K562 (cell line): Measurements from ENCODE around the gene AP2A2. TPM values are rescaled to one million over a fixed set of nuclear protein-coding genes. Genes with fewer than 3 reads are reported as not detected.

Source experiments
- ATAC-seq: fragments of 200-7000 bp; cut with Tn5 transposase; 3 replicates; pipeline ENCODE4 v1.9.1; 2020; ENCODE audit warnings: moderate library complexity
- BruUV-seq: library from RNA; stranded (reverse); fragments of 400-500 nt; replicated peaks from 2 replicates; lab custom pipeline; 2021; lab: Mats Ljungman, UMichigan
- CTCF ChIA-PET: fragments of 300-600 bp; formaldehyde crosslinking; extraction: SDS; loops from one replicate; lab custom pipeline; 2021; ENCODE audit warnings: low intra/inter-chr PET ratio; lab: Yijun Ruan, JAX
- POLR2A ChIA-PET: fragments of 300-600, 350-650 bp; sonication (Branson Sonifier 250); formaldehyde crosslinking; extraction: SDS; loops from one replicate; lab custom pipeline; 2021; ENCODE audit warnings: antibody characterized with exemption, inconsistent platforms; lab: Yijun Ruan, JAX
- DNase-seq, 4 experiments: peaks; one replicate each; pipeline versions ENCODE4 v3.0.0 to v3.0.0-alpha.2; 2011 to 2018; ENCODE audit warnings: low spot score in 3 of 4, mixed read lengths in 3 of 4; ENCODE audit errors: extremely low read depth in 1 of 4
- FAIRE-seq: peaks from 2 replicates; lab custom pipeline; 2011; peaks lifted over from hg19 to GRCh38; lab: Jason Lieb, UNC
- H2AFZ ChIP-seq: 2 replicates; pipeline ENCODE4 v1.6.0; 2011; ENCODE audit warnings: low read depth, low read length, control low read depth, inconsistent platforms
- H3K27ac ChIP-seq: fragments of 200-600 bp; 3 replicates; pipeline ENCODE4 v1.8.0; 2011; ENCODE audit warnings: low read depth, mild to moderate bottlenecking, control low read depth, inconsistent platforms, low read length, moderate library complexity, mixed read lengths; ENCODE audit errors: extremely low read depth
- H3K27me3 ChIP-seq, 2 experiments: fragments of 300-600 bp in 1 of 2; 2 replicates in 1 of 2; 3 replicates in 1 of 2; pipeline versions ENCODE4 v1.6.0 to v1.8.0; 2011; ENCODE audit warnings: inconsistent platforms in 2 of 2, low read length in 2 of 2, mild to moderate bottlenecking in 1 of 2, mixed read lengths in 1 of 2, moderate library complexity in 1 of 2; ENCODE audit not compliant: control insufficient read depth in 2 of 2, insufficient read depth in 2 of 2
- H3K36me3 ChIP-seq: fragments of 300-600 bp; 3 replicates; pipeline ENCODE4 v1.8.0; 2011; ENCODE audit warnings: mild to moderate bottlenecking, low read length, inconsistent platforms; ENCODE audit not compliant: control insufficient read depth, insufficient read depth
- H3K4me1 ChIP-seq, 2 experiments: fragments of 200-600 bp in 1 of 2; replicated peaks in 1 of 2; 2 replicates in 1 of 2; 3 replicates in 1 of 2; pipeline versions ENCODE4 v1.5.1 to v1.8.0; 2011; ENCODE audit warnings: inconsistent platforms in 2 of 2, low read length in 2 of 2, mild to moderate bottlenecking in 1 of 2, mixed read lengths in 1 of 2, moderate library complexity in 1 of 2; ENCODE audit not compliant: control insufficient read depth in 2 of 2, insufficient read depth in 2 of 2
- H3K4me2 ChIP-seq: 2 replicates; pipeline ENCODE4 v1.6.1; 2011; ENCODE audit warnings: low read length, control low read depth, inconsistent platforms, mixed read lengths; ENCODE audit not compliant: insufficient read depth
- H3K4me3 ChIP-seq: fragments of 200-600 bp; sonication (generic), shearing (Covaris generic); 2 replicates; pipeline ENCODE4 v1.5.1; 2016; ENCODE audit warnings: control low read depth, inconsistent platforms
- H3K79me2 ChIP-seq: fragments of 200-600 bp; 3 replicates; pipeline ENCODE4 v1.8.0; 2011; ENCODE audit warnings: low read length, inconsistent platforms; ENCODE audit not compliant: control insufficient read depth, insufficient read depth
- H3K9ac ChIP-seq, 2 experiments: 2 replicates each; pipeline versions ENCODE4 v1.6.0 to v1.6.1; 2011; ENCODE audit warnings: low read depth in 2 of 2, low read length in 2 of 2, control low read depth in 1 of 2, inconsistent platforms in 1 of 2, mild to moderate bottlenecking in 1 of 2, mixed read lengths in 1 of 2; ENCODE audit not compliant: insufficient read depth in 1 of 2
- H3K9me1 ChIP-seq: one replicate; pipeline ENCODE4 v1.6.0; 2011; ENCODE audit warnings: inconsistent platforms, mild to moderate bottlenecking, low read length, moderate library complexity; ENCODE audit not compliant: control insufficient read depth, insufficient read depth
- H3K9me3 ChIP-seq: replicated peaks from 2 replicates; pipeline ENCODE4 v1.5.1; 2011; ENCODE audit warnings: low read depth, low read length, inconsistent platforms; ENCODE audit not compliant: control insufficient read depth, insufficient read depth
- H4K20me1 ChIP-seq: replicated peaks from 2 replicates; pipeline ENCODE4 v1.6.1; 2011; ENCODE audit warnings: low read length, inconsistent platforms, mixed read lengths; ENCODE audit not compliant: control insufficient read depth, insufficient read depth
- ADNP ChIP-seq: fragments of 200-800 bp; sonication (Bioruptor generic); IDR thresholded peaks from 2 replicates; pipeline ENCODE4 v1.6.1; 2016; ENCODE audit warnings: missing genetic modification characterization, missing compliant biosample characterization
- ATF7 ChIP-seq: fragments of 450-650 bp; IDR thresholded peaks from 2 replicates; pipeline ENCODE4 v1.7.1; 2014; ENCODE audit warnings: mild to moderate bottlenecking, moderate library complexity
- BRF1 ChIP-seq: IDR thresholded peaks from 3 replicates; pipeline ENCODE4 v1.6.1; 2011; ENCODE audit warnings: borderline replicate concordance, mild to moderate bottlenecking; ENCODE audit not compliant: insufficient read length; ENCODE audit errors: extremely low read depth
- DIDO1 ChIP-seq: fragments of 450-650 bp; IDR thresholded peaks from 2 replicates; pipeline ENCODE4 v1.6.1; 2016; ENCODE audit warnings: low read depth, missing biosample characterization, missing genetic modification characterization
- HDAC1 ChIP-seq, 2 experiments: fragments of 450-650 bp; IDR thresholded peaks; 2 replicates each; pipeline ENCODE4 v1.6.1; 2016 to 2017; ENCODE audit warnings: inconsistent platforms in 1 of 2, mild to moderate bottlenecking in 1 of 2, moderate library complexity in 1 of 2
- HMG20B ChIP-seq: fragments of 250-450 bp; sonication (Bioruptor Pico); IDR thresholded peaks from 2 replicates; pipeline ENCODE4 v1.5.0; 2021; ENCODE audit warnings: mild to moderate bottlenecking
- KHSRP ChIP-seq: fragments of 450-650 bp; IDR thresholded peaks from 2 replicates; pipeline ENCODE4 v1.6.1; 2017
- MAFF ChIP-seq: IDR thresholded peaks from 2 replicates; pipeline ENCODE4 v1.6.1; 2012; ENCODE audit warnings: low read length, improper control_type of control experiment
- MCM3 ChIP-seq: fragments of 450-650 bp; IDR thresholded peaks from 2 replicates; pipeline ENCODE4 v1.6.1; 2016
- RBM25 ChIP-seq: fragments of 200-400 bp; formaldehyde crosslinking; IDR thresholded peaks from 2 replicates; pipeline ENCODE4 v1.6.1; 2018; ENCODE audit warnings: low read length, low read depth, moderate library complexity; ENCODE audit not compliant: severe bottlenecking
- ZNF146 ChIP-seq: IDR thresholded peaks from one replicate; pipeline ENCODE4 v1.6.1; 2018; ENCODE audit warnings: missing compliant biosample characterization; ENCODE audit not compliant: unreplicated experiment
- whole genome bisulfite sequencing: fragments of 100-300 bp; shearing (Covaris generic); methylation state at CpG from one replicate; pipeline ENCODE4 v1.1.6; 2016; ENCODE audit warnings: low coverage, mixed read lengths; ENCODE audit not compliant: insufficient coverage; ENCODE audit errors: missing lambda C conversion rate; 5-methylcytosine and 5-hydroxymethylcytosine counted together
- in situ Hi-C: fragments of 300-500 bp; cut with MboI; formaldehyde crosslinking; loops from 4 replicates; pipeline ENCODE4 v1.15.0; 2018; ENCODE audit warnings: inconsistent platforms, mixed read lengths
- intact Hi-C: fragments of 100-400 bp; cut with micrococcal nuclease; formaldehyde crosslinking; loops from 2 replicates; pipeline ENCODE4 v1.14.2; 2022
- polyA plus RNA-seq, 8 experiments: library from polyadenylated mRNA; depleted of rRNA in 4 of 8; stranded (reverse) in 5 of 8; unstranded in 3 of 8; fragments of >200 nt; fragmentation: Nextera tagmentation in 2 of 8; fragmentation: Illumina TruSeq in 1 of 8; extraction: Ambion mirVana in 2 of 8; extraction: Trizol in 1 of 8; gene quantifications; 2 replicates each; pipeline versions ENCODE4 v1.2.1 to v1.2.3, GENCODE V29; 2011 to 2014; ENCODE audit warnings: inconsistent platforms in 1 of 8, missing spikeins in 1 of 8
- total RNA-seq, 7 experiments: library from RNA; depleted of rRNA in 6 of 7; stranded (reverse); fragments of >200 nt in 6 of 7; fragmentation: Illumina TruSeq in 2 of 7; extraction: Trizol in 2 of 7; gene quantifications; 2 replicates each; pipeline versions ENCODE4 v1.2.1 to v1.2.3, GENCODE V29; 2011 to 2021; ENCODE audit warnings: low replicate concordance in 1 of 7
- TF ChIP-seq, protein P1 (sequence below), 2 experiments: fragments of 450-650 bp in 1 of 2; IDR thresholded peaks; 2 replicates each; pipeline ENCODE4 v1.6.1; 2011 to 2017; ENCODE audit warnings: low read depth in 2 of 2, antibody characterized with exemption in 1 of 2, borderline replicate concordance in 1 of 2, low read length in 1 of 2, mild to moderate bottlenecking in 1 of 2, mixed read lengths in 1 of 2; ENCODE audit not compliant: control insufficient read depth in 1 of 2
- TF ChIP-seq, protein P2 (sequence below): fragments of 450-650 bp; formaldehyde crosslinking; IDR thresholded peaks from 2 replicates; pipeline ENCODE4 v1.4.0; 2020; ENCODE audit warnings: mild to moderate bottlenecking, moderate library complexity
- TF ChIP-seq, protein P3 (sequence below): sonication (generic); formaldehyde crosslinking; IDR thresholded peaks from 2 replicates; pipeline ENCODE4 v1.8.0; 2022; ENCODE audit warnings: mild to moderate bottlenecking, missing genetic modification reagents

Gene AP2A2
- total and polyA plus RNA-seq, 9 of the 15 experiments (the other 6 are each of a cell fraction or from before 2014, with no cell fraction given): 0.69 to 41.7 (median 15.2) TPM

DNA sequence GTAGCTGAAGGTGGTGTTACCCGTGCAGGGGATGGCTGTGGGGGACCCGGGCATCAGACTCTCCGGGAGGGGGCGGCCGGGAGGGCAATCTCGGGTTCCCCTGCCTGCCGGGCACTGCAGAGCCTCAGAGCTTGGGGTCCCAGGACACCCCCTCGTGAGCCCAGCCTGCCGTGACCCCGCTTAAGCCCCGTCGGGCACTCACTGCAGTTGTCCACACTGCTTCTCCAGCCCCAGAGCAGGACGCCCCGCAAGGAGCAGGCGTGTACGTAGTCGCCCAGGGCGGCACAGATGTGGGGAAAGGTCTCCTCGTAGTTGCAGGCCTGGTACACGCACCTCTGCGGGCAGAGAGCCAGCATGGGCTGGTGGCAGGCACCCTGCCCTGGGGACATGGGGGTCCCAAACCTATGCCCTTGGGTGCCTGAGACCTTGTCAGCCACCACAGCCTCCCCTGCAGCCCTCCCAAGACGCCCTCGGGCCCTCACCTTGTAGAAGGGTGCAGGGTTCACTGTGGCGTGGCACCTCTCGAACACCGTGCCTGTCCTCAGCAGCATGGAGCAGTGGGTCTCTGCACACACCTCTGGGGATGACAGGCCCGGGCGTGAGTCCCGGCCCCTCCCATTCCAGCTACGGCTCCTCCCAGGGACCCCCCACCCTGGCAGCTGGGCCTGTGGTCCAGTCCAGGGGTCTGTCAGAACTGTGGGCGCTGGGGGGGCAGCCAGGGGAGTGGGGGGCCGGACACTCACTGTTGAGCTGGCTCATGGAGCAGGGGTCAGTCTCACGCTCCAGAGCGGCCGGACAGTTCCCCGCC lies 102.0 kb downstream of the AP2A2 start (continued):
- TF ChIP-seq, protein P1, sequence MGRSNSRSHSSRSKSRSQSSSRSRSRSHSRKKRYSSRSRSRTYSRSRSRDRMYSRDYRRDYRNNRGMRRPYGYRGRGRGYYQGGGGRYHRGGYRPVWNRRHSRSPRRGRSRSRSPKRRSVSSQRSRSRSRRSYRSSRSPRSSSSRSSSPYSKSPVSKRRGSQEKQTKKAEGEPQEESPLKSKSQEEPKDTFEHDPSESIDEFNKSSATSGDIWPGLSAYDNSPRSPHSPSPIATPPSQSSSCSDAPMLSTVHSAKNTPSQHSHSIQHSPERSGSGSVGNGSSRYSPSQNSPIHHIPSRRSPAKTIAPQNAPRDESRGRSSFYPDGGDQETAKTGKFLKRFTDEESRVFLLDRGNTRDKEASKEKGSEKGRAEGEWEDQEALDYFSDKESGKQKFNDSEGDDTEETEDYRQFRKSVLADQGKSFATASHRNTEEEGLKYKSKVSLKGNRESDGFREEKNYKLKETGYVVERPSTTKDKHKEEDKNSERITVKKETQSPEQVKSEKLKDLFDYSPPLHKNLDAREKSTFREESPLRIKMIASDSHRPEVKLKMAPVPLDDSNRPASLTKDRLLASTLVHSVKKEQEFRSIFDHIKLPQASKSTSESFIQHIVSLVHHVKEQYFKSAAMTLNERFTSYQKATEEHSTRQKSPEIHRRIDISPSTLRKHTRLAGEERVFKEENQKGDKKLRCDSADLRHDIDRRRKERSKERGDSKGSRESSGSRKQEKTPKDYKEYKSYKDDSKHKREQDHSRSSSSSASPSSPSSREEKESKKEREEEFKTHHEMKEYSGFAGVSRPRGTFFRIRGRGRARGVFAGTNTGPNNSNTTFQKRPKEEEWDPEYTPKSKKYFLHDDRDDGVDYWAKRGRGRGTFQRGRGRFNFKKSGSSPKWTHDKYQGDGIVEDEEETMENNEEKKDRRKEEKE (IDR thresholded peaks at IDR 0.05; ENCODE audit: borderline replicate concordance in 1 of 2, control insufficient read depth in 1 of 2, low read depth in 2 of 2, low read length in 1 of 2): no peak
- TF ChIP-seq RBM25 (no peak), ATF7 (no peak), ZNF146 (no peak), DIDO1 (tag) (no peak), MAFF (no peak), HMG20B (no peak)
- TF ChIP-seq, all 486 proteins: peak for 0

DNA sequence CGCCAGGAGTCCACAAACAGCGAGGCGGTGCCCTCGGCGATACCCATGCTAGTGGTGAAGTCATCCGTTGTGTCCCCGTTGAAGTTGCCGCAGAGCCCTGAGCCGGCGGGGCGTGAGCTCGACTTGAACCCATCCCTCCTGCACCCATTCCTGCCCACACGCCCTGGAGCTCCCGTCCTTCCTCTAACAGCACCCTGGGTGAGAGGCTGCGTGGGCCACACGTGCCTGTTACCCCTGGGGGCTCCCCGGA lies 102.5 kb downstream of the AP2A2 start:
- ChIA-PET POLR2A (interaction anchor here (0.7 kb wide), 1 partner anchor 197 kb away, joined by 3 read pairs; no protein-coding TSS in a partner anchor), CTCF (no interaction called here)
- H3K27me3 ChIP-seq: peaks cover 0 to 57% of the 10 kb centered on the region in 2 experiments; a peak in 3 of 5 replicates
- no peaks in the 10 kb centered on the region for H3K79me2 ChIP-seq
- no peaks in the 10 kb centered on the region for H3K9me3 ChIP-seq
- ATAC-seq (no peak), DNase-seq (no peak), FAIRE-seq (no peak)
- H3K36me3 ChIP-seq: no peaks in the 10 kb centered on the region
- BruUV-seq: no TSS peak
- no peak overlapping the region for H2AFZ ChIP-seq
- H3K4me1 ChIP-seq: peaks cover 0 to 70% of the 10 kb centered on the region in 2 experiments; a peak in 2 of 5 replicates
- no peaks in the 10 kb centered on the region; the same call in 1 of the 2 replicates for H4K20me1 ChIP-seq
- WGBS: 15% methylated on average over 16 of the region's 17 CpGs
- no peak overlapping the region for H3K4me3 ChIP-seq
- in situ Hi-C loops: no loop called here
- no peak overlapping the region for H3K27ac ChIP-seq
- intact Hi-C loops: no loop called here
- H3K9ac ChIP-seq: no peak overlapping the region
- H3K4me2 ChIP-seq: no peak overlapping the region
- TF ChIP-seq, protein P2, sequence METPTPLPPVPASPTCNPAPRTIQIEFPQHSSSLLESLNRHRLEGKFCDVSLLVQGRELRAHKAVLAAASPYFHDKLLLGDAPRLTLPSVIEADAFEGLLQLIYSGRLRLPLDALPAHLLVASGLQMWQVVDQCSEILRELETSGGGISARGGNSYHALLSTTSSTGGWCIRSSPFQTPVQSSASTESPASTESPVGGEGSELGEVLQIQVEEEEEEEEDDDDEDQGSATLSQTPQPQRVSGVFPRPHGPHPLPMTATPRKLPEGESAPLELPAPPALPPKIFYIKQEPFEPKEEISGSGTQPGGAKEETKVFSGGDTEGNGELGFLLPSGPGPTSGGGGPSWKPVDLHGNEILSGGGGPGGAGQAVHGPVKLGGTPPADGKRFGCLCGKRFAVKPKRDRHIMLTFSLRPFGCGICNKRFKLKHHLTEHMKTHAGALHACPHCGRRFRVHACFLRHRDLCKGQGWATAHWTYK (CRISPR knock-in tag): no peak
- TF ChIP-seq BRF1: no peak
- TF ChIP-seq, protein P3, sequence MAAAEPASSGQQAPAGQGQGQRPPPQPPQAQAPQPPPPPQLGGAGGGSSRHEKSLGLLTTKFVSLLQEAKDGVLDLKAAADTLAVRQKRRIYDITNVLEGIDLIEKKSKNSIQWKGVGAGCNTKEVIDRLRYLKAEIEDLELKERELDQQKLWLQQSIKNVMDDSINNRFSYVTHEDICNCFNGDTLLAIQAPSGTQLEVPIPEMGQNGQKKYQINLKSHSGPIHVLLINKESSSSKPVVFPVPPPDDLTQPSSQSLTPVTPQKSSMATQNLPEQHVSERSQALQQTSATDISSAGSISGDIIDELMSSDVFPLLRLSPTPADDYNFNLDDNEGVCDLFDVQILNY (CRISPR knock-in tag): no peak
- no peak for TF ChIP-seq KHSRP
- no peak for TF ChIP-seq HDAC1 (IDR thresholded peaks at IDR 0.05)
- TF ChIP-seq MCM3: no peak
- TF ChIP-seq ADNP: no peak
- H3K9me1 ChIP-seq: peaks cover 2% of the 10 kb centered on the region
